GM12874 (cell line): ENCODE measurements around the gene GJB2.

ENCODE experiments used
- TF ChIP-seq, protein P1 (sequence below): IDR thresholded peaks from 2 replicates; pipeline ENCODE4 v1.5.1; 2011; ENCODE audit warnings: low read depth, mild to moderate bottlenecking, control low read depth, low read length, moderate library complexity; ENCODE audit not compliant: insufficient read depth

The GJB2 gene

DNA sequence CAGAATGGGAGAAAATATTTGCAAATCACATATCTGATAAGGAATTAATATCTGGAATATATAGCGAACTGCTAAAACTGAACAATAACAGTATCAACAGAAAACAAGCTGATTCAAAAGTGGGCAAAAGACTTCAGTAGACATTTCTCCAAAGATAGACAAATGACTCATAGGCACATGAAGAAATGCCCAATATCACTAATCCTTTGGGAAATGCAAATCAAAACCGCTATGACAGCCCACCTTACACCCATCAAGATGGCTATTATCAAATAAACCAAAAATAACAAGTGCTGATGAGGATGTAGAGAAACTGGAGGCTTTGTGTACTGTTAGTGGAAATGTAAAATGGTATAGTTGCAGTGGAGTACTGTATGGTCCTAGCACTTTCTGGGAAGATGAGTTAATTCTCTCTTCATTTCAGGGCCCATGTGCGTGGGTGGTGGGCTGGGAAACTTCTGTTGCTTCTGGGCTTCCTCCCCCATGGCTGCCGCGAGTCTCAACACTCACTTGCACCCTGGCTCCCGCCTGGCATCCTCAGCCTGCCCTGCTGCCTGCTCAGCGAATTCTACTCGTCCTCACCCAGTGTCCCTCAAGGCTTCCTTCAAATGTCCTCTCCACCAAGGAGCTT, 19.5 kb downstream of the GJB2 start:
- TF ChIP-seq, protein P1, sequence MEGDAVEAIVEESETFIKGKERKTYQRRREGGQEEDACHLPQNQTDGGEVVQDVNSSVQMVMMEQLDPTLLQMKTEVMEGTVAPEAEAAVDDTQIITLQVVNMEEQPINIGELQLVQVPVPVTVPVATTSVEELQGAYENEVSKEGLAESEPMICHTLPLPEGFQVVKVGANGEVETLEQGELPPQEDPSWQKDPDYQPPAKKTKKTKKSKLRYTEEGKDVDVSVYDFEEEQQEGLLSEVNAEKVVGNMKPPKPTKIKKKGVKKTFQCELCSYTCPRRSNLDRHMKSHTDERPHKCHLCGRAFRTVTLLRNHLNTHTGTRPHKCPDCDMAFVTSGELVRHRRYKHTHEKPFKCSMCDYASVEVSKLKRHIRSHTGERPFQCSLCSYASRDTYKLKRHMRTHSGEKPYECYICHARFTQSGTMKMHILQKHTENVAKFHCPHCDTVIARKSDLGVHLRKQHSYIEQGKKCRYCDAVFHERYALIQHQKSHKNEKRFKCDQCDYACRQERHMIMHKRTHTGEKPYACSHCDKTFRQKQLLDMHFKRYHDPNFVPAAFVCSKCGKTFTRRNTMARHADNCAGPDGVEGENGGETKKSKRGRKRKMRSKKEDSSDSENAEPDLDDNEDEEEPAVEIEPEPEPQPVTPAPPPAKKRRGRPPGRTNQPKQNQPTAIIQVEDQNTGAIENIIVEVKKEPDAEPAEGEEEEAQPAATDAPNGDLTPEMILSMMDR, result no peak

DNA sequence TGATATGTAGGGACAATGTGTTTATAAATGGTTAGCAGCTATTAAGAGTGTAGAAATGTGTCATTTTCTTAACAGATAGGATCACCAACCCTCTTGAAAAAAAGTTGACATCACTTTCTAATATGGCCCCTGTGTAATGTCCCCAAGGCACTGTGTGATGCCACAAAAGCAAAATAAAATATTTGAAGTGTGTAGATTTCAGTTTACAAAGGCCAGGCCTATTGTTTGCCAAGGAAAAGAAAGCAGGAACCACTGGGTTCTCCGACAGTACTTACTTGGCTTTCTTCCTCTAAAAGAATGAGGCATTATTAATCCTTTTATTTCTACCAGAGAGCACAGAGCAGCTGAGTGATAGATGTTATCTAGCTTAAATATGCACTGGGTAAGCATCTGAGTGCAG, 21.4 kb downstream of the GJB2 start:
- TF ChIP-seq, protein P1, result no peak

DNA sequence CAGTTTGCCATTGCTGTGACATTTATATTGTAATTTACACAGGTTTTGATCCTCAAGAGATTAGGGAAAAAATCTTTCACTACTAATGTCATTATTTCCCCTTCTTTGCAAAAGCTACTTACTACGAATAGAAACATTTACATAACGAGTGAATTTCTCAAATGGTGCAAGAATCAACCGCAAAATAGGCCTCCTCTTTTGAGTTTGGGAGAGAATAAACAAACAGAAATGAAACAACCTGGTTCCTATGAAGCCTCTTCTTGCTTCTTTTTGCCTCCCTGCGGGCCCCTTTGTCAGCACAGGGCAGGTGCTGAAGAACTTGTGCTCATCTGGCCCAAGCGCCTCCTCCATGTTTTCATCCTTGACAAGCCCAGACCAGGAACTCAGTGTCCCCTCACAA, 21.8 kb downstream of the GJB2 start:
- TF ChIP-seq, protein P1, result no peak

DNA sequence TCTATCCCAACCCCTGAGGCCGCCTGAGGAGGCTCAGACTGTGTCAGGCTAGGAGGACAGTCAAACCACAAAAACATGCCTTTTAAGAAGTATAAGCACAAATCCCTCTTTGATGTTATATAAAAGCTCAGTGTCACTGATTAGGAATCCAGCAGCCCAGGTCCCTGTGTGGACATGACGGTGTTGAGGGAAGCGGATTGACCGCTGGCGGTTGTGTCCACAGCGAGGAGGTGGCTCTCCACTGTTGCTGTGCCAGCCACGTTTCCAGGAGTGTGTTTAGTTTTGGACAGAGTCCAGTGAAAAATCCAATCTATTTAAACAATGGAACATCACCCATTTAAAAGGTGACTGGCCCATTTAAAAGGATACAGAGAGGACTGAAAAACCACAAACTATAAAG, 24.3 kb downstream of the GJB2 start:
- TF ChIP-seq, protein P1, result no peak

GRCh38 chr13:20165417-20166257, 27.1 kb downstream of the GJB2 start:
- TF ChIP-seq, protein P1, result no peak

DNA sequence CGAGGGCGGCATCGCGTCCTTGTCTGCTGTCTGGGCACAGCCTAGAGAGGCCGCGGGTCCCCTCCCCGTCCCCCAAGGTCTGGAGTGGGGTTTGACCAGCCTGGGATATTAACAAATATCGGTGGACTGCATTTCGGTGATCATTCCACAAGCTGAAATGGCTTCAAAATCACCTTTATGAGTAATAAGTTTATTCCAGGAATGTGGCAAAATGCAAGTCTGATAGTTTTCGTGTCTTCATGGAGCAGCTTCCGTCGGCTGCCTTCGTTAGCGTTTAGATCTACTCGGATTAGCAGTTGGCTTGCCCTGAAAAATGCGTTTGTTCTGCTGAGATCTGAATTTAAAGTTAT, 30.8 kb downstream of the GJB2 start:
- TF ChIP-seq, protein P1, result no peak

GRCh38 chr13:20161275-20161950, 31.3 kb downstream of the GJB2 start:
- TF ChIP-seq, protein P1, result no peak
